Renal cortical epithelial cell (primary cell): ENCODE data around the gene OR10H1. TPM values are rescaled to one million over a fixed set of nuclear protein-coding genes. Genes with fewer than 3 reads are reported as not detected.
"Not testable (repeated sequence)": the region's sequence is repeated elsewhere in the genome, so short reads cannot be mapped to it uniquely, and the experiment has no call there.

ENCODE experiments used
- DNase-seq: peaks from one replicate; pipeline ENCODE4 v3.0.0-alpha.2; 2011; ENCODE audit warnings: low read depth
- total RNA-seq: library from RNA; depleted of rRNA; stranded (reverse); fragments of >200 nt; gene quantifications from 2 replicates; pipeline ENCODE4 v1.2.3, GENCODE V29; 2014

Gene OR10H1
- 0.45 and 1.7 TPM in 2 replicates for total RNA-seq

GRCh38 chr19:15815306-15815705, at the start of gene OR10H1:
TSS of gene OR10H1 (minus strand) at chr19:15815664. CDS start at chr19:15808037, 7,627 bp downstream.
- DNase-seq: peak; percentile 9

- no peak for DNase-seq
Observed at GRCh38 chr19:15864824-15865223, 49.4 kb upstream of the OR10H1 start.

GRCh38 chr19:15863272-15863671, 47.8 kb upstream of the OR10H1 start:
- DNase-seq: peak; percentile 49

GRCh38 chr19:15862444-15862843, 47.0 kb upstream of the OR10H1 start:
- DNase-seq: no peak

- no peak for DNase-seq
Observed at GRCh38 chr19:15860522-15860921, 45.1 kb upstream of the OR10H1 start.

GRCh38 chr19:15859187-15859586, 43.7 kb upstream of the OR10H1 start:
- no peak for DNase-seq

GRCh38 chr19:15850385-15850784, 34.9 kb upstream of the OR10H1 start:
- no peak for DNase-seq

- DNase-seq: no peak
Observed at GRCh38 chr19:15846923-15847322, 31.5 kb upstream of the OR10H1 start.

- peak; percentile 7 for DNase-seq
Observed at GRCh38 chr19:15843894-15844222, 28.4 kb upstream of the OR10H1 start.

GRCh38 chr19:15843203-15843893, 27.9 kb upstream of the OR10H1 start:
- DNase-seq: no peak

- no peak for DNase-seq
Observed at GRCh38 chr19:15841875-15842569, 26.6 kb upstream of the OR10H1 start.

GRCh38 chr19:15840833-15841232, 25.4 kb upstream of the OR10H1 start:
- no peak for DNase-seq

GRCh38 chr19:15839888-15840287, 24.4 kb upstream of the OR10H1 start:
- not testable (repeated sequence) for DNase-seq

- DNase-seq: no peak
Observed at GRCh38 chr19:15838351-15838750, 22.9 kb upstream of the OR10H1 start.

GRCh38 chr19:15837221-15837731, 21.8 kb upstream of the OR10H1 start:
- peak; percentile 83 for DNase-seq

- DNase-seq: peak; percentile 88
Observed at GRCh38 chr19:15836330-15837220, 21.1 kb upstream of the OR10H1 start.

- DNase-seq: peak; percentile 71
Observed at GRCh38 chr19:15835565-15836329, 20.3 kb upstream of the OR10H1 start.

- not testable (repeated sequence) for DNase-seq
Observed at GRCh38 chr19:15834232-15834631, 18.8 kb upstream of the OR10H1 start.

GRCh38 chr19:15831626-15832025, 16.2 kb upstream of the OR10H1 start:
- no peak for DNase-seq

- DNase-seq: no peak
Observed at GRCh38 chr19:15829786-15830185, 14.3 kb upstream of the OR10H1 start.

- peak; percentile 21 for DNase-seq
Observed at GRCh38 chr19:15829306-15829698, 13.8 kb upstream of the OR10H1 start.
